ENCODE results near the gene UCMA.

Gene UCMA

DNA sequence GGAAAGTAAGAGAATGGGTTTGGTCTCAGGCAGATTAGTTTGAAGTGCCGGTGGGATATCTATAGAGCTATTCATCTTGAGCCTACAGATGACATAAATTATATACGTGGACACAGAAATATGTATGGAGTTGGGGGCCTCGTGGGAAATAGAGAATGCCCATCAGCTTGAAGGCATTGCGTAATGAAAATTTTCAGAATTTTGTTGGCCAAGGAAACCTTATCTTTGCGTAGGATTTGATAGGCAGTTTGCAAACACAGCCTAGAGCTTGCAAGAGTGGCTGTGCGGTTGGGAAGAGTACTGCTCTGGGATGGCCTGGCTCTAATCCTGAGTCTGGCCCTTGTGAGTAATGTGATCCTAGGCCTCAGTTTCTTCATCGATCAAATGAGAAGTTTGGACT lies 40.5 kb downstream of the UCMA start:
- FAIRE-seq (no peak), DNase-seq (ENCODE audit: insufficient read length, low spot score) (no peak)
- TF ChIP-seq POU2F2 (IDR thresholded peaks at IDR 0.05; ENCODE audit: low read depth, low read length) (no peak), POLR2A (IDR thresholded peaks at IDR 0.05; ENCODE audit: low read depth, low read length) (no peak), TAF1 (IDR thresholded peaks at IDR 0.05; ENCODE audit: low read depth, low read length) (no peak), SPI1 (IDR thresholded peaks at IDR 0.05; ENCODE audit: low read depth, low read length) (no peak), POLR2AphosphoS5 (IDR thresholded peaks at IDR 0.05; ENCODE audit: low read depth, low read length) (no peak), PAX5 (IDR thresholded peaks at IDR 0.05; ENCODE audit: insufficient read depth, low read length, severe bottlenecking) (no peak)

- TF ChIP-seq SPI1 (IDR thresholded peaks at IDR 0.05; ENCODE audit: low read depth, low read length) (no peak), PAX5 (IDR thresholded peaks at IDR 0.05; ENCODE audit: insufficient read depth, low read length, severe bottlenecking) (no peak), POLR2A (IDR thresholded peaks at IDR 0.05; ENCODE audit: low read depth, low read length) (no peak), POLR2AphosphoS5 (IDR thresholded peaks at IDR 0.05; ENCODE audit: low read depth, low read length) (no peak), TAF1 (IDR thresholded peaks at IDR 0.05; ENCODE audit: low read depth, low read length) (no peak), POU2F2 (IDR thresholded peaks at IDR 0.05; ENCODE audit: low read depth, low read length) (no peak)
- no peak for FAIRE-seq
- DNase-seq (ENCODE audit: insufficient read length, low spot score): no peak
Observed at GRCh38 chr10:13191362-13191761, 42.8 kb downstream of the UCMA start.

GRCh38 chr10:13190816-13191215 lies 43.4 kb downstream of the UCMA start:
- DNase-seq (ENCODE audit: insufficient read length, low spot score) (no peak), FAIRE-seq (no peak)
- TF ChIP-seq SPI1 (IDR thresholded peaks at IDR 0.05; ENCODE audit: low read depth, low read length) (no peak), PAX5 (IDR thresholded peaks at IDR 0.05; ENCODE audit: insufficient read depth, low read length, severe bottlenecking) (no peak), POU2F2 (IDR thresholded peaks at IDR 0.05; ENCODE audit: low read depth, low read length) (no peak), POLR2AphosphoS5 (IDR thresholded peaks at IDR 0.05; ENCODE audit: low read depth, low read length) (no peak), TAF1 (IDR thresholded peaks at IDR 0.05; ENCODE audit: low read depth, low read length) (no peak)

DNA sequence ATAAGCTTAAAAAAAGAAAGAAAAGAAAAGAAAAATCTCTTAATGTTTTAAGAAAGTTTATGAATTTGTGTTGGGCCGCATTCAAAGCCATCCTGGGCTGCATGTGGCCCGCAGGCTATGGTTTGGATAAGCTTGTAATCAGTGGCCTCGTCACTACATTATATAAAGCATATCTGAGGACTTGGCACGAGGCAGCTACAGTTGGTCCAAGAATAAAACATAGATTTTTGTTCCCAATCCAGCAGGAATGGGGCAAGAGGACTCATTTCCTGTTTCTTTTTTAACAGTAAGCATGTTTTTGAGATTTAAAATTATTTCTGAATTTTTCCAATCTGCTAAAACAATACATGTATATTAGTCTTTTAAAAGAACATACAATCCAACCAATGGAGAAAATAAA lies 44.2 kb downstream of the UCMA start:
- FAIRE-seq: no peak
- DNase-seq (ENCODE audit: insufficient read length, low spot score): no peak
- TF ChIP-seq POU2F2 (IDR thresholded peaks at IDR 0.05; ENCODE audit: low read depth, low read length): no peak
- no peak for TF ChIP-seq TAF1 (IDR thresholded peaks at IDR 0.05; ENCODE audit: low read depth, low read length)
- TF ChIP-seq POLR2AphosphoS5 (IDR thresholded peaks at IDR 0.05; ENCODE audit: low read depth, low read length): no peak
- TF ChIP-seq POLR2A (IDR thresholded peaks at IDR 0.05; ENCODE audit: low read depth, low read length): no peak
- TF ChIP-seq SPI1 (IDR thresholded peaks at IDR 0.05; ENCODE audit: low read depth, low read length): no peak
- TF ChIP-seq PAX5 (IDR thresholded peaks at IDR 0.05; ENCODE audit: insufficient read depth, low read length, severe bottlenecking): no peak

- no peak for FAIRE-seq
- DNase-seq (ENCODE audit: insufficient read length, low spot score): no peak
- TF ChIP-seq POLR2AphosphoS5 (IDR thresholded peaks at IDR 0.05; ENCODE audit: low read depth, low read length) (no peak), PAX5 (IDR thresholded peaks at IDR 0.05; ENCODE audit: insufficient read depth, low read length, severe bottlenecking) (no peak)
Observed at GRCh38 chr10:13188593-13188992, 45.6 kb downstream of the UCMA start.

GRCh38 chr10:13187135-13187534 lies 47.0 kb downstream of the UCMA start:
- no peak for FAIRE-seq
- no peak for DNase-seq (ENCODE audit: insufficient read length, low spot score)
- TF ChIP-seq POU2F2 (IDR thresholded peaks at IDR 0.05; ENCODE audit: low read depth, low read length) (no peak), POLR2A (IDR thresholded peaks at IDR 0.05; ENCODE audit: low read depth, low read length) (no peak), PAX5 (IDR thresholded peaks at IDR 0.05; ENCODE audit: insufficient read depth, low read length, severe bottlenecking) (no peak), TAF1 (IDR thresholded peaks at IDR 0.05; ENCODE audit: low read depth, low read length) (no peak), POLR2AphosphoS5 (IDR thresholded peaks at IDR 0.05; ENCODE audit: low read depth, low read length) (no peak), SPI1 (IDR thresholded peaks at IDR 0.05; ENCODE audit: low read depth, low read length) (no peak)

DNA sequence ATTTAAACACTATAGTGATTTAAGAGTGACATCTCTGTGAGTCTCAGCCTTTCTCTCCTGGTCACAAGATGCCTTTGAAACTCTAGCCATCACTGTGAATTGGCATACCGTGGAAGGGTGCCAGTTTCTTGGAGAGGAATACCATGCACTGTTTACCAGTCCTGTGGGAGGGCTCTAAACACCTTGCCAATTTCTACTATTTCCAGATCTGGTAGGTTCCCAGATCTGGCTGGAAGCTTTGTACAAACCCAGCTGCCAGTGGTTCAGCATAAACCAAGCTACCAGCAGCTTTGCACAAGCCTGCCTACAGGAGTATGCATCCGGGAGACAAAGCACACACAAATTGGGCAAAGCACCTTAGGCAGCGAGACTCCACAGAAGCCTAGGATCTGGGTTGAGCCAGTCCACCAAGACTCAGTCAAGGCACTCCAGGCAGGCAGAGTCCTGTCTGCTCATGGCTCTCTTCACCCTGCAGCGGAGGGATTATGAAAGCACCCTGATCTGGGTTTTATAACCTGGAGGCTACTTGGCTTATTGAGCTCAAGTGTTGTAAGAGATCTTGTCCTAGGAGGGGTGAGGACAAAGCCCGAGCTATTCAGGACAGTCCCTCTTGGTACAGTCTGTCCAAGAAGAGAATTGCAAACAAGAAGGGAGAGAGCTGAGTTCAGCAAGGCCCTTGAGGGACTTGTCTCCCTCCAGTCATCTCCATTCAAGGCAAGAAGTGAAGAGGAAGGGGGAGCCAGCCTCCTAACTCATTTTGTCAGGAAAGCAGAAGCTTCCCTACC lies 49.3 kb downstream of the UCMA start:
- DNase-seq (ENCODE audit: insufficient read length, low spot score) (no peak), FAIRE-seq (no peak)
- TF ChIP-seq PAX5 (IDR thresholded peaks at IDR 0.05; ENCODE audit: insufficient read depth, low read length, severe bottlenecking) (no peak), POU2F2 (IDR thresholded peaks at IDR 0.05; ENCODE audit: low read depth, low read length) (no peak), POLR2AphosphoS5 (IDR thresholded peaks at IDR 0.05; ENCODE audit: low read depth, low read length) (no peak), SPI1 (IDR thresholded peaks at IDR 0.05; ENCODE audit: low read depth, low read length) (no peak), POLR2A (IDR thresholded peaks at IDR 0.05; ENCODE audit: low read depth, low read length) (no peak), TAF1 (IDR thresholded peaks at IDR 0.05; ENCODE audit: low read depth, low read length) (no peak)

GRCh38 chr10:13184276-13184675 lies 49.9 kb downstream of the UCMA start:
- no peak for FAIRE-seq
- TF ChIP-seq SPI1 (IDR thresholded peaks at IDR 0.05; ENCODE audit: low read depth, low read length) (no peak), POLR2A (IDR thresholded peaks at IDR 0.05; ENCODE audit: low read depth, low read length) (no peak), POU2F2 (IDR thresholded peaks at IDR 0.05; ENCODE audit: low read depth, low read length) (no peak), POLR2AphosphoS5 (IDR thresholded peaks at IDR 0.05; ENCODE audit: low read depth, low read length) (no peak), PAX5 (IDR thresholded peaks at IDR 0.05; ENCODE audit: insufficient read depth, low read length, severe bottlenecking) (no peak), TAF1 (IDR thresholded peaks at IDR 0.05; ENCODE audit: low read depth, low read length) (no peak)
- no peak for DNase-seq (ENCODE audit: insufficient read length, low spot score)

DNA sequence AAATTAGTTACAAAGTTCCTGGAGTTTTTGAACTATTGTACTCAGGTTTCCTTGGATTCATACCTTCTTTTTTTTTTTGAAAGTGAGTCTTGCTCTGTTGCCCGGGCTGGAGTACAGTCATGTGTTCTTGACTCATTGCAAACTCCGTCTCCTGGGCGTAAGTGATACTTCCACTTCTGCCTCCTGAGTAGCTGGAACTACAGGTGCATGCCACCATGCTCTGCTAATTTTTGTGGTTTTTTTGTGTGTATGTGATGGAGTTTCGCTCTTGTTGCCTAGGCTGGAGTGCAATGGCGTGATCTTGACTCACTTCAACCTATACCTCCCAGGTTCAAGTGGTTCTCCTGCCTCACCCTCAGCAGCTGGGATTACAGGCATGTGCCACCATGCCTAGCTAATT lies 50.5 kb downstream of the UCMA start:
- peak; percentile 79 for FAIRE-seq
- no peak for DNase-seq (ENCODE audit: insufficient read length, low spot score)
- TF ChIP-seq SPI1 (IDR thresholded peaks at IDR 0.05; ENCODE audit: low read depth, low read length): peak; percentile 48
- TF ChIP-seq POLR2AphosphoS5 (IDR thresholded peaks at IDR 0.05; ENCODE audit: low read depth, low read length): no peak
- TF ChIP-seq POLR2A (IDR thresholded peaks at IDR 0.05; ENCODE audit: low read depth, low read length): no peak

- TF ChIP-seq PAX5 (IDR thresholded peaks at IDR 0.05; ENCODE audit: insufficient read depth, low read length, severe bottlenecking) (no peak), TAF1 (IDR thresholded peaks at IDR 0.05; ENCODE audit: low read depth, low read length) (no peak), POU2F2 (IDR thresholded peaks at IDR 0.05; ENCODE audit: low read depth, low read length) (no peak), SPI1 (IDR thresholded peaks at IDR 0.05; ENCODE audit: low read depth, low read length) (no peak), POLR2AphosphoS5 (IDR thresholded peaks at IDR 0.05; ENCODE audit: low read depth, low read length) (no peak)
- DNase-seq (ENCODE audit: insufficient read length, low spot score) (no peak), FAIRE-seq (no peak)
Observed at GRCh38 chr10:13182424-13182823, 51.8 kb downstream of the UCMA start.

Data from GM12891 (cell line).